Panc1 (cell line): ENCODE results near the gene ADISSP.

Experiments
- CTCF ChIP-seq: fragments of 450-650 bp; IDR thresholded peaks from 2 replicates; pipeline ENCODE4 v1.5.1; 2017; ENCODE audit warnings: mild to moderate bottlenecking
- POLR2AphosphoS5 ChIP-seq: IDR thresholded peaks from 2 replicates; pipeline ENCODE4 v1.6.1; 2012; ENCODE audit warnings: mild to moderate bottlenecking, low read depth, low read length, moderate library complexity
- REST ChIP-seq, 2 experiments: IDR thresholded peaks; 2 replicates each; pipeline ENCODE4 v1.6.1; 2011 to 2012; ENCODE audit warnings: low read depth in 2 of 2, control low read depth in 1 of 2, low read length in 1 of 2, mild to moderate bottlenecking in 1 of 2, moderate library complexity in 1 of 2; ENCODE audit not compliant: insufficient read depth in 1 of 2
- SIN3A ChIP-seq: IDR thresholded peaks from 2 replicates; pipeline ENCODE4 v1.6.1; 2012; ENCODE audit warnings: low read depth, mild to moderate bottlenecking, low read length, moderate library complexity, borderline replicate concordance; ENCODE audit not compliant: insufficient read depth
- TCF7L2 ChIP-seq: IDR thresholded peaks from 2 replicates; pipeline ENCODE4 v1.6.1; 2011; ENCODE audit warnings: mild to moderate bottlenecking, low read depth, low read length, inconsistent platforms

GRCh38 chr20:3803289-3803688 lies 35.7 kb upstream of the ADISSP start:
- TF ChIP-seq CTCF = no peak
- TF ChIP-seq REST (IDR thresholded peaks at IDR 0.05; ENCODE audit: insufficient read depth in 1 of 2, low read depth in 2 of 2, low read length in 1 of 2) = 0 out of 4 replicates have a peak, but pooled peaks of 1 of the 2 experiments have one; percentile 28
- no peak for TF ChIP-seq TCF7L2
- TF ChIP-seq POLR2AphosphoS5 = no peak; the same call in 1 of the 2 replicates
- TF ChIP-seq SIN3A = no peak
